Measurements from ENCODE around the gene MYD88. TPM values are rescaled to one million over a fixed set of nuclear protein-coding genes. Genes with fewer than 3 reads are reported as not detected.

Gene MYD88
- polyA plus RNA-seq, 3 donors: 286 to 427 (median 398) TPM

DNA sequence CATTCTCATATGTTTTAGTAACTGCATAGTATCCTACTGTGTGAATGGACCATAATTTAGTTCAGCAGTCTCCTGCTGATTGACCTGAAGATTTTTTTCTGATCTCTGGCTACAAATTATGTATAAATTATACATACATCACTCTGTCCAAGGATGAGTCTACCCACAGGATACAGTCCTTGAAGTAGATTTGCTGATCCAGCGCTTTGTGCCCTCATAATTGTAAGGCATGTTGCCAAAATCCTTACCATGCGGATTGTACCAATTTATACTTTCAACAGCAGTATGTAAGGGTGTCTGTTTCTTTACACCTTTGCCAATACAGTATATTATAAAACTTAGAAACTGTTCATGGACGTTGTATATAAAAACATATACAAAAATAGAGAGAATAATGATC, 48.0 kb upstream of the MYD88 start:
- intact Hi-C loops (cut with micrococcal nuclease): no loop called here
- WGBS (ENCODE audit: insufficient coverage): no CpG with 5 or more reads among the region's 3 CpGs
- H3K27me3 Mint-ChIP-seq (ENCODE audit: low read depth in 3 of 3): peaks cover 0 to 7% (median 0%) of the 10 kb centered on the region in 3 donors

DNA sequence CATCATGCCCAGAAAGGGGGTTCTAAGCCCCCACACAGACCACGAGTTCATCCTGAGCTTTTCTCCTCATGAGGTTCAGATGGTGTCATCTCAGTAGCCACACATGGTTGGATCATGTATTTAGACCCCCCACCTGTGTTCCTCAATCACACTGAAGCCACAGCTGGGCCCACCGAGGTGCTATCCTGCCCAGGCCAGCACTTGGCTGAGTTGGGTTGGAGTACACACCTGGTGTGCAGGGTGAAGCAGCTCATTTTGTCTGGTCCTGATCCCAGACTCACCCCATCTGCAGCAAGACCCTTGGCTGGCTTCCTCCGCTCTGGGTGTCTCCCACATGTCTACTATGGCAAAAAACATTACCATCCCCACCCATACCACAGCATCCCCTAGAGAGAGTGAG, 43.5 kb upstream of the MYD88 start:
- H3K9me3 ChIP-seq (replicated peaks in 1 of 2; ENCODE audit: control insufficient read depth in 1 of 2, insufficient read depth in 1 of 2, low read length in 2 of 2): no peaks in the 10 kb centered on the region
- H3K27me3 ChIP-seq (ENCODE audit: control insufficient read depth in 2 of 2, insufficient read depth in 2 of 2, low read length in 2 of 2): no peaks in the 10 kb centered on the region
- TF ChIP-seq, protein P1, sequence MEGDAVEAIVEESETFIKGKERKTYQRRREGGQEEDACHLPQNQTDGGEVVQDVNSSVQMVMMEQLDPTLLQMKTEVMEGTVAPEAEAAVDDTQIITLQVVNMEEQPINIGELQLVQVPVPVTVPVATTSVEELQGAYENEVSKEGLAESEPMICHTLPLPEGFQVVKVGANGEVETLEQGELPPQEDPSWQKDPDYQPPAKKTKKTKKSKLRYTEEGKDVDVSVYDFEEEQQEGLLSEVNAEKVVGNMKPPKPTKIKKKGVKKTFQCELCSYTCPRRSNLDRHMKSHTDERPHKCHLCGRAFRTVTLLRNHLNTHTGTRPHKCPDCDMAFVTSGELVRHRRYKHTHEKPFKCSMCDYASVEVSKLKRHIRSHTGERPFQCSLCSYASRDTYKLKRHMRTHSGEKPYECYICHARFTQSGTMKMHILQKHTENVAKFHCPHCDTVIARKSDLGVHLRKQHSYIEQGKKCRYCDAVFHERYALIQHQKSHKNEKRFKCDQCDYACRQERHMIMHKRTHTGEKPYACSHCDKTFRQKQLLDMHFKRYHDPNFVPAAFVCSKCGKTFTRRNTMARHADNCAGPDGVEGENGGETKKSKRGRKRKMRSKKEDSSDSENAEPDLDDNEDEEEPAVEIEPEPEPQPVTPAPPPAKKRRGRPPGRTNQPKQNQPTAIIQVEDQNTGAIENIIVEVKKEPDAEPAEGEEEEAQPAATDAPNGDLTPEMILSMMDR (IDR thresholded peaks at IDR 0.05): no peak
- no peaks in the 10 kb centered on the region for H3K36me3 ChIP-seq (replicated peaks in 1 of 2; ENCODE audit: control insufficient read depth in 1 of 2, insufficient read depth in 2 of 2, low read length in 2 of 2)
- no peak overlapping the region for H3K4me2 ChIP-seq (replicated peaks; ENCODE audit: extremely low read depth, low read length, poor library complexity, severe bottlenecking)
- no peaks in the 10 kb centered on the region for H4K20me1 ChIP-seq (ENCODE audit: insufficient read depth, low read length)
- peak in 1 of 3 donors; percentile 2 for DNase-seq
- H3K9me3 Mint-ChIP-seq: no peaks in the 10 kb centered on the region
- H3K27ac Mint-ChIP-seq: no peak overlapping the region
- no peak overlapping the region for H3K4me3 ChIP-seq (replicated peaks in 1 of 3; ENCODE audit: low read depth in 2 of 3, low read length in 3 of 3)
- 90% methylated on average over 2 of the region's 3 CpGs for WGBS (ENCODE audit: insufficient coverage)
- H3K27me3 Mint-ChIP-seq (ENCODE audit: low read depth in 3 of 3): peaks cover 3 to 7% (median 3%) of the 10 kb centered on the region in 3 donors
- H3K36me3 Mint-ChIP-seq: no peaks in the 10 kb centered on the region
- H3K4me3 Mint-ChIP-seq: no peak overlapping the region
- no peak overlapping the region for H3K9ac ChIP-seq (ENCODE audit: insufficient read depth, low read length, poor library complexity, severe bottlenecking)
- no peak overlapping the region for H2AFZ ChIP-seq (ENCODE audit: insufficient read depth, low read depth, low read length, poor library complexity, severe bottlenecking)
- intact Hi-C loops (cut with micrococcal nuclease): no loop called here
- peaks cover 5% of the 10 kb centered on the region for H3K4me1 Mint-ChIP-seq
- H3K4me1 ChIP-seq (ENCODE audit: control insufficient read depth in 1 of 2, insufficient read depth in 2 of 2, low read length in 2 of 2): no peaks in the 10 kb centered on the region
- H3K27ac ChIP-seq (ENCODE audit: low read depth in 1 of 2, low read length in 2 of 2): no peak overlapping the region
- H3K79me2 ChIP-seq (ENCODE audit: insufficient read depth, low read length): no peaks in the 10 kb centered on the region

More for the DNA sequence above, 48.0 kb upstream of the MYD88 start:
- TF ChIP-seq, protein P1 (IDR thresholded peaks at IDR 0.05): no peak
- DNase-seq: no peak
- H3K4me3 ChIP-seq (replicated peaks in 1 of 3; ENCODE audit: low read depth in 2 of 3, low read length in 3 of 3): no peak overlapping the region
- H3K27me3 ChIP-seq (ENCODE audit: control insufficient read depth in 2 of 2, insufficient read depth in 2 of 2, low read length in 2 of 2): no peaks in the 10 kb centered on the region
- Mint-ChIP-seq H3K27ac (no peak overlapping the region), H3K4me3 (no peak overlapping the region), H3K4me1 (no peaks in the 10 kb centered on the region), H3K36me3 (no peaks in the 10 kb centered on the region), H3K9me3 (no peaks in the 10 kb centered on the region)
- no peaks in the 10 kb centered on the region for H3K9me3 ChIP-seq (replicated peaks in 1 of 2; ENCODE audit: control insufficient read depth in 1 of 2, insufficient read depth in 1 of 2, low read length in 2 of 2)
- H3K36me3 ChIP-seq (replicated peaks in 1 of 2; ENCODE audit: control insufficient read depth in 1 of 2, insufficient read depth in 2 of 2, low read length in 2 of 2): no peaks in the 10 kb centered on the region
- H3K4me2 ChIP-seq (replicated peaks; ENCODE audit: extremely low read depth, low read length, poor library complexity, severe bottlenecking): no peak overlapping the region
- H3K27ac ChIP-seq (ENCODE audit: low read depth in 1 of 2, low read length in 2 of 2): no peak overlapping the region
- H2AFZ ChIP-seq (ENCODE audit: insufficient read depth, low read depth, low read length, poor library complexity, severe bottlenecking): no peak overlapping the region
- H3K4me1 ChIP-seq (ENCODE audit: control insufficient read depth in 1 of 2, insufficient read depth in 2 of 2, low read length in 2 of 2): no peaks in the 10 kb centered on the region
- H3K79me2 ChIP-seq (ENCODE audit: insufficient read depth, low read length): no peaks in the 10 kb centered on the region
- no peak overlapping the region for H3K9ac ChIP-seq (ENCODE audit: insufficient read depth, low read length, poor library complexity, severe bottlenecking)
- H4K20me1 ChIP-seq (ENCODE audit: insufficient read depth, low read length): no peaks in the 10 kb centered on the region

Data from CD14-positive monocyte (primary cell).